Esophagus muscularis mucosa (tissue), 3 donors: ENCODE data around the gene PIAS4.

Experiments used
- CTCF ChIP-seq, 3 experiments: fragments of 200-600 bp in 2 of 3; fragments of 450-650 bp in 1 of 3; sonication (generic) in 2 of 3; IDR thresholded peaks; one replicate each; pipeline ENCODE4 v1.5.1; 2017 to 2019; ENCODE audit warnings: antibody characterized with exemption in 3 of 3, mild to moderate bottlenecking in 2 of 3, moderate library complexity in 1 of 3
- POLR2A ChIP-seq: fragments of 450-650 bp; IDR thresholded peaks from one replicate; pipeline ENCODE4 v1.6.1; 2017; ENCODE audit warnings: antibody characterized with exemption, moderate library complexity, mild to moderate bottlenecking, low read depth

- no peak for TF ChIP-seq POLR2A
- no peak for TF ChIP-seq CTCF (IDR thresholded peaks at IDR 0.05)
Measured at GRCh38 chr19:3958836-3959765, 48.4 kb upstream of the PIAS4 start.
